Karpas-422 (cell line): ENCODE measurements around the gene EIF5AL1. TPM values are rescaled to one million over a fixed set of nuclear protein-coding genes. Genes with fewer than 3 reads are reported as not detected.
A peak's percentile ranks its signal among the peaks of the same experiment; 100 is the strongest.
"Not testable (repeated sequence)": the region's sequence is repeated elsewhere in the genome, so short reads cannot be mapped to it uniquely, and the experiment has no call there.

Source experiments
- DNase-seq: peaks from one replicate; pipeline ENCODE4 v3.0.0-alpha.2; 2015
- H2AFZ ChIP-seq: fragments of 200-600 bp; sonication (generic); 2 replicates; pipeline ENCODE4 v1.6.1; 2014; ENCODE audit warnings: antibody characterized with exemption, low read length, mixed read lengths
- H3K27ac ChIP-seq: fragments of 200-600 bp; sonication (generic); 2 replicates; pipeline ENCODE4 v1.5.1; 2014; ENCODE audit warnings: mild to moderate bottlenecking, low read length, moderate library complexity
- H3K27me3 ChIP-seq: fragments of 200-600 bp; sonication (generic); 2 replicates; pipeline ENCODE4 v1.6.1; 2014; ENCODE audit warnings: low read length, mixed read lengths
- H3K36me3 ChIP-seq: fragments of 200-600 bp; sonication (generic); 2 replicates; pipeline ENCODE4 v1.6.1; 2014; ENCODE audit warnings: low read length, mixed read lengths; ENCODE audit not compliant: insufficient read depth
- H3K4me1 ChIP-seq: fragments of 200-600 bp; sonication (generic); 2 replicates; pipeline ENCODE4 v1.6.1; 2014; ENCODE audit warnings: mild to moderate bottlenecking, low read length, mixed read lengths
- H3K4me2 ChIP-seq: fragments of 200-600 bp; sonication (generic); 2 replicates; pipeline ENCODE4 v1.6.1; 2014; ENCODE audit warnings: low read length, low read depth, mild to moderate bottlenecking; ENCODE audit not compliant: poor library complexity, severe bottlenecking
- H3K4me3 ChIP-seq: fragments of 200-600 bp; sonication (generic); 2 replicates; pipeline ENCODE4 v1.5.1; 2014; ENCODE audit warnings: mild to moderate bottlenecking, antibody characterized with exemption, low read length, mixed read lengths
- H3K79me2 ChIP-seq: fragments of 200-600 bp; sonication (generic); 2 replicates; pipeline ENCODE4 v1.6.1; 2014; ENCODE audit warnings: mild to moderate bottlenecking, low read length, mixed read lengths
- H3K9ac ChIP-seq: fragments of 200-600 bp; sonication (generic); 2 replicates; pipeline ENCODE4 v1.6.0; 2014; ENCODE audit warnings: low read length
- H3K9me2 ChIP-seq: fragments of 200-600 bp; sonication (generic), shearing (Covaris generic); replicated peaks from 2 replicates; pipeline ENCODE4 v1.6.0; 2014; ENCODE audit warnings: mild to moderate bottlenecking, low read length, moderate library complexity; ENCODE audit not compliant: insufficient read depth
- H3K9me3 ChIP-seq: fragments of 300-700, 200-600 bp; sonication (generic); 2 replicates; pipeline ENCODE4 v1.6.1; 2014; ENCODE audit warnings: low read length, mixed read lengths
- H4K20me1 ChIP-seq: fragments of 200-600 bp; sonication (generic); 2 replicates; pipeline ENCODE4 v1.6.1; 2014; ENCODE audit warnings: mild to moderate bottlenecking, antibody characterized with exemption, low read length, low read depth; ENCODE audit not compliant: insufficient read depth
- total RNA-seq: library from RNA; depleted of rRNA; stranded (reverse); fragments of >200 nt; shearing (Covaris generic); gene quantifications from 2 replicates; pipeline ENCODE4 v1.2.3, GENCODE V29; 2014; ENCODE audit warnings: low replicate concordance

EIF5AL1 gene
- total RNA-seq, 1 experiment from 2014 or later, result 0.11 TPM

DNA sequence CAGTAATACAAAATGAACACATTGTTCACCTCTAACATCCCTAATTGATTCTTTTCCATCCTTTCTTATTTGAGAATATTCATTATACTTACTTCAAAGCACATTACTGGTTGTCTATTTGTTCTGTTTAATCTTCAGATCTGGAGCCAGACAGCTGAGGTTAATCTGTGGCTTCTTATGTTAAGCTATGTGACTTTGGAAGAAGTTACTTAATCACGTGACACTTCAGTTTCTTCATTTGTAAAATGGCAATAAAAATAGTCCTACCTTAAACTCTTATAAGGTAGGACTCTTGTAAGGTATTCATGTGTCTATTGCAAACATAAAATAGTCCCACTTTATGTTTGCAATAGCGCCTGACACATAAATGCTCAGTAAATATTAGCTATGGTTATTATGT, 34.8 kb downstream of the EIF5AL1 start:
- not testable (repeated sequence) for H3K36me3 ChIP-seq, H3K27me3 ChIP-seq, H3K4me3 ChIP-seq, H3K9me3 ChIP-seq, H4K20me1 ChIP-seq, H3K9ac ChIP-seq, H3K9me2 ChIP-seq, H3K4me2 ChIP-seq, H2AFZ ChIP-seq, H3K79me2 ChIP-seq, H3K27ac ChIP-seq, DNase-seq
- peaks cover 29% of the 10 kb centered on the region for H3K4me1 ChIP-seq

DNA sequence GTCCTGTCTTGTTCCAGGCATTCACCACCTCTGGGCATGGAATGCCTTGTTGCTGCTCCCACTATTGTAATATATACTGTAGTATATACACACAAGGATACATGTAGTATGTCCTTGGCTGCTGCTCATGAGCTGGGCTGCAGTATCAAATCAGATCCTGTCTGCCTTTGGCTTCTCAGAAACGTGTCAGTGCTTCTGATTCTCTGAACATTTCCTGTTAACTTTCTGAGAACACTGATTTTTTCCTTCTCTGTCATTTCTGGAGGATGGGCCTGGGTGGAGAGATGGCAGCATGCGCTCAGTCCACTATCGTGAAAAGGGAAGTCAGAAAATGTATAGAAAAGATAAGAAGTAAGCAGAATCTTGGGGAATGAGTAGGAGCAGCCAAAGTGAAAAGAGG, 35.6 kb downstream of the EIF5AL1 start:
- no peaks in the 10 kb centered on the region for H3K36me3 ChIP-seq
- H4K20me1 ChIP-seq, result no peaks in the 10 kb centered on the region
- H3K79me2 ChIP-seq, result no peaks in the 10 kb centered on the region
- H3K4me3 ChIP-seq, result no peak overlapping the region
- no peaks in the 10 kb centered on the region for H3K9me3 ChIP-seq
- H3K4me1 ChIP-seq, result peaks cover 29% of the 10 kb centered on the region
- H2AFZ ChIP-seq, result peak overlapping the region; percentile 36; the same call in 1 of the 2 replicates
- H3K27ac ChIP-seq, result no peak overlapping the region
- DNase-seq, result no peak
- H3K9ac ChIP-seq, result no peak overlapping the region
- H3K9me2 ChIP-seq, result no peaks in the 10 kb centered on the region
- no peaks in the 10 kb centered on the region for H3K27me3 ChIP-seq
- no peak overlapping the region for H3K4me2 ChIP-seq

DNA sequence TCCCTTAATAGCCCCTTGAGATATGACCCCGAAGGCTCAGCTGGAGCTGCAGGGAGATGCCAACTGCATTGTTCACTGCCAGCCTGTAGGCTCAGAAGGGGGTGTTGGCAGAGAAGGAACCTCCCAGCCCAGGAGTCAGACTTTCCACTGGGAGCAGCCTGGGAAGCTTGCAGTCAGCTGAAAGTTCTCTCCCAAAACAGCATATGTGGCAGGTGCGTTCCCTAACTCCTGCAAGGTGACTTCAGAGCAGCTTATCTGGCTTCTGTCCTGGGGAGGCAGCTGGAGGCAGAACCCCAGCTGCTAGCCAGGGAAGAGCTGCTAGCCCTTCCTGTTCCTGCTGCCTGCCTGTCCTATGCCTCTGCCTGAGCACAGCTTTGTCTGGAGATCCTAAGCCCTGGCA, 39.8 kb downstream of the EIF5AL1 start:
- no peak overlapping the region for H3K4me2 ChIP-seq
- H3K79me2 ChIP-seq, result no peaks in the 10 kb centered on the region
- H3K9ac ChIP-seq, result no peak overlapping the region
- no peaks in the 10 kb centered on the region for H3K9me3 ChIP-seq
- no peak overlapping the region for H2AFZ ChIP-seq
- no peaks in the 10 kb centered on the region for H4K20me1 ChIP-seq
- H3K27me3 ChIP-seq, result no peaks in the 10 kb centered on the region
- H3K4me1 ChIP-seq, result peaks cover 26% of the 10 kb centered on the region
- H3K36me3 ChIP-seq, result no peaks in the 10 kb centered on the region
- DNase-seq, result no peak
- H3K9me2 ChIP-seq, result no peaks in the 10 kb centered on the region
- H3K27ac ChIP-seq, result no peak overlapping the region
- H3K4me3 ChIP-seq, result no peak overlapping the region

DNA sequence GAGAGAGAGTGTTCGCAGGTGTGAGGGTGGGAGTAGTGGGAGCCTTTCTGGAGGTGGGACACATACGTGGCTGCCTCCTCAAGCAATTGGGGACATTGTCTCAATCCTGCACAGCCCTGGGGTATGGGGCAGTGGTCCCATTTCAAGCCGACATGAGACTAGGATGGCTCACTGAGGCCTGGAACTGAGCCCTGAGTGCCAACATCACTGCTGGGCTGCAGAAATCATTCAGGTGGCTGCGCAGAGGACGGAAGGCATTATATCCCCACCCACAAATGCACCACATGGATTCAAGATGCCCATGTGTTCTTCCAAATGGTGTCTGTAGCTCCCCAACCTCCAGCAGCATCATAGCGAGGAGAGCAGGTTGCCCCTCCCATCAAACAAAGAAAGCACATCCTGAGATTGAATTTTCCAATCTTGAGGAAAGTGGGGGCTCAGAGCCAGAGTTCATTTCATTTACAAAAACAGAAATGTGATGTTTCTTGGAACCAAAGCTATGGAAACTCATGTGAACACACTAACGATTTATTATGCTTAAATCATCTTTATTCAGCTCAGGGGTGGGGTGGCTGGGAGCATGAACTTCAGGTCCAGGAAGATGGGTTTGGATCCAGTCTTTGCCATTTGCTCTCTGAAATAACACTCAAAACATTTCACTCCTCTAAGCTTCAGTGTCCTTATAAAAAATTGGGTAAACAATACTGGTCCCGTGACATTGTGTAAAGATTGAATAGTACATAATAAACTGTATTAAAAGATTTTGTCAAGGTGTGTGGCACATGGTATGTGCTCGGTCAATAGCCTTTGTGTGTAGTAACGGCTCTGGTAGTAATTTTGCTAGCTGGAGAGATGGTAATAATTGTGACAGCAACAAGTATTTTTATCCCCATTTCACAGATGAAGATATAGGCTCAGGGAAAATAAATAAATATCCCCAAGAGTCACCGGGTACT, 43.3 kb downstream of the EIF5AL1 start:
- Histone ChIP-seq H3K9me2 (no peaks in the 10 kb centered on the region), H3K9me3 (no peaks in the 10 kb centered on the region), H2AFZ (no peak overlapping the region), H4K20me1 (no peaks in the 10 kb centered on the region), H3K27ac (no peak overlapping the region), H3K79me2 (no peaks in the 10 kb centered on the region), H3K9ac (no peak overlapping the region), H3K36me3 (no peaks in the 10 kb centered on the region), H3K27me3 (no peaks in the 10 kb centered on the region), H3K4me2 (no peak overlapping the region), H3K4me3 (no peak overlapping the region), H3K4me1 (no peaks in the 10 kb centered on the region)
- DNase-seq, result no peak

DNA sequence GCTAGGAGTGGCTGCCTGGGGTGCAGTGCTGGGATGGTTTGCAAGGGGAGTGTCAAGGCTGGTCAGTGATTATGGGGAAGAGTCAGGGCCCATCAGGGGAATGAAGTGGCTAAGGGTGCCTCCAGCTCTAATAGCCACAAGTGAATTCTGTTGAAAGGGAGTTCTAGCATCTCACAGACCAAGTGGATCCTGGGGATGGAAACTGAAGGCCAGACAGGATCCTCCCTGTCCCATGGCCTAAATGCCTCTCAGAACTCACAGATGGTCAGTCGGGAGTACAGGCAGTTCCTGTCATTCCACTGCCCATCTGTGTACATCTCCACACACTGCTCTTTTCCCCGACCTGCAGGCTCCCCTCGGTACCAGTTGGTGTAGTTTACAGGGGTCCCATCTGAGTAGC, 44.6 kb downstream of the EIF5AL1 start:
- H3K27me3 ChIP-seq, H3K4me1 ChIP-seq, H3K4me2 ChIP-seq, H4K20me1 ChIP-seq, H3K9me2 ChIP-seq, H2AFZ ChIP-seq, H3K79me2 ChIP-seq, H3K4me3 ChIP-seq, H3K27ac ChIP-seq, H3K36me3 ChIP-seq, H3K9ac ChIP-seq, DNase-seq, H3K9me3 ChIP-seq: not testable (repeated sequence)

DNA sequence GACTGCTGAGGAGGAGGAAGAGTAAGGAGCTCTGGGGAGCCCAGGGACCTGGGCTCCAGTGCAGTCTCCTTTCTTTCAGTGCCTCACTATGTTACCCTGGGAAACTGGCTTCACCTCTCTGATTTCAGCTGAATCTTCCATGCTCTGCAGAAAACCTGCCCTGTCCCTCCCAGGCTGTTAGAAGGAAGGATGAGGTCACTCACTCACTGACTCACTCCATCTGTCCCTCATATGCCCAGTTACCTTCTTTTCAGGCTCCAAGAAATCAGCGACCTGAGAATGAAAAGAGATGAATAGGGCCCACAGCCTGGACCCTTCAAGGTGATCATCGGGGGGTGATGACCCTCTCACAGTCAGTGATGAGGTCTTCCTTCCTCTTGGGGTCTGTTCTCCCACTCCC, 47.4 kb downstream of the EIF5AL1 start:
- Histone ChIP-seq H3K4me3 (no peak overlapping the region), H3K9me2 (no peaks in the 10 kb centered on the region), H3K27ac (no peak overlapping the region), H2AFZ (no peak overlapping the region), H3K79me2 (no peaks in the 10 kb centered on the region), H3K9ac (no peak overlapping the region), H3K27me3 (no peaks in the 10 kb centered on the region), H4K20me1 (no peaks in the 10 kb centered on the region), H3K36me3 (no peaks in the 10 kb centered on the region), H3K9me3 (no peaks in the 10 kb centered on the region), H3K4me1 (no peaks in the 10 kb centered on the region), H3K4me2 (no peak overlapping the region)
- DNase-seq, result no peak

DNA sequence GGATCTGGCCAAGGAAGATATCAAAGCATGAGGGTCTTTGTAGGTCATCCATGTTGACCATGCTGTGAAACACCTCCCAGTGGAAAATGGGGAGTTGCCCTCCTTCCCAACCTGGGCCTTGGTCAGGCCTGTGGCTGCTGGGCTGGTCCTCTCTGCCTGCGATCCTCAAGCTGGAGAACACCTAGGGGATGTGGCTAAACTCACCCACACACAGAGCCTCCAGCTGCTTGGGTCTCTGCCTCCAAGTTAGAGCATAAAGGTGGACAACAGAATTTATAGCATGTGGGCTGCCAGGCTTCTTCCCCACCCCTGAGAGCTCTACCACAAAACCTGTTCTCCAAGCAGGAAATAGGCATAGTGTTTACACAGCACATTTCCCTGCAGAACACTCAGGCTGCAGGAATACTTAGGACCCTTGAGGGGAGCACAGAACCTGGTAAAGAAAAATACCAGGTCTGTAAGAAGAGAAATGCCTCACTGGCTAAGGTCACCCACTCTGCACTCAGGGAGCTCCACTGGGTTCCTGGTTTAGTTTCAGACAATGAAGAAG, 47.9 kb downstream of the EIF5AL1 start, which contains the start of gene SFTPA2:
SFTPA2 (minus strand) TSS at position 248 of the 550 bp plus-strand sequence. CDS start 924 bp downstream, outside the sequence.
- no peak within 1 kb of the TSS for H3K4me3 ChIP-seq
- DNase-seq, result no peak
- H4K20me1 ChIP-seq, result no peaks in the 10 kb centered on the region
- no peak within 1 kb of the TSS for H3K9ac ChIP-seq
- no peaks in the 10 kb centered on the region for H3K9me2 ChIP-seq
- H3K27ac ChIP-seq, result no peak within 1 kb of the TSS
- no peaks in the 10 kb centered on the region for H3K27me3 ChIP-seq
- no peak within 1 kb of the TSS for H3K4me2 ChIP-seq
- H3K36me3 ChIP-seq, result no peaks in the 10 kb centered on the region
- H3K79me2 ChIP-seq, result no peaks in the 10 kb centered on the region
- no peak within 1 kb of the TSS for H2AFZ ChIP-seq
- H3K9me3 ChIP-seq, result no peaks in the 10 kb centered on the region
- no peaks in the 10 kb centered on the region for H3K4me1 ChIP-seq

DNA sequence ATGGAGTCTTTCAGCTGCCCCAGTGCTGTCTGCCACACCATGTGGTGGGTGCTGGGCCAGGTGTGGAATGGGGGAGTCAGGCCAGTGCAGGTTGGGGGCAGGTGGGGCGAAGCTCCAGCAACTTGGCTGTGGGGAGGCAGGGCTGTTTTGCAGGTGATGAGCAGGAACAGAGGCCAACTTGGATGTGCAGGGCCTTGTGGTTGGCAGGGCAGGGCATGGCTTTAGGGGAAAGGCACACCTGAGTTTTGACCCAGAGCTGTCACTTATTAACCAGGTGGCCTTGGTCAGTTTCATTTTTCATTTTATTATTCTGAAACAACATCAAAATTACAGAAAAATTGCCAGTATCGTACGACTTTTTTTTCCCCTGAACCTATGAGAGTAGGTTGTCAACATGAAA, 48.9 kb downstream of the EIF5AL1 start:
- no peak overlapping the region for H3K27ac ChIP-seq
- no peak overlapping the region for H3K9ac ChIP-seq
- no peak overlapping the region for H2AFZ ChIP-seq
- H3K9me2 ChIP-seq, result no peaks in the 10 kb centered on the region
- H3K9me3 ChIP-seq, result no peaks in the 10 kb centered on the region
- H3K27me3 ChIP-seq, result no peaks in the 10 kb centered on the region
- H3K4me1 ChIP-seq, result no peaks in the 10 kb centered on the region
- H3K79me2 ChIP-seq, result no peaks in the 10 kb centered on the region
- no peaks in the 10 kb centered on the region for H3K36me3 ChIP-seq
- no peak overlapping the region for H3K4me2 ChIP-seq
- no peaks in the 10 kb centered on the region for H4K20me1 ChIP-seq
- no peak for DNase-seq
- no peak overlapping the region for H3K4me3 ChIP-seq
